ENCODE data around the gene WASF2.

GRCh38 chr1:27473755-27474154 is 16.2 kb downstream of the WASF2 start:
- TF ChIP-seq CTCF (conservative IDR thresholded peaks at IDR 0.05; ENCODE audit: low read depth, low read length) (no peak), POLR2A (IDR thresholded peaks at IDR 0.05; ENCODE audit: low read depth, low read length) (no peak), RAD21 (IDR thresholded peaks at IDR 0.05; ENCODE audit: low read length) (no peak), CEBPB (IDR thresholded peaks at IDR 0.05; ENCODE audit: low read depth, low read length) (no peak), MAZ (IDR thresholded peaks at IDR 0.05; ENCODE audit: borderline replicate concordance, low read depth, low read length) (no peak), MAFK (IDR thresholded peaks at IDR 0.05; ENCODE audit: low read depth, low read length) (no peak), MXI1 (IDR thresholded peaks at IDR 0.05; ENCODE audit: borderline replicate concordance, low read depth, low read length) (no peak), RCOR1 (IDR thresholded peaks at IDR 0.05; ENCODE audit: insufficient replicate concordance, low read length) (no peak), FOS (IDR thresholded peaks at IDR 0.05; ENCODE audit: low read depth, low read length) (no peak), RFX5 (IDR thresholded peaks at IDR 0.05; ENCODE audit: low read depth, low read length) (no peak)
